ENCODE results near the gene FOXP4. TPM values are rescaled to one million over a fixed set of nuclear protein-coding genes. Genes with fewer than 3 reads are reported as not detected.

Gene FOXP4
- total and polyA plus RNA-seq, 2 of the 13 experiments (the other 11 are each of a cell fraction or from before 2014, with no cell fraction given) = 11.0 to 12.4 TPM

GRCh38 chr6:41518118-41518517 lies 28.1 kb upstream of the FOXP4 start (continued):
- TF ChIP-seq MLLT10 (CRISPR knock-in tag; IDR thresholded peaks at IDR 0.05) (no peak), ZXDC (CRISPR knock-in tag; IDR thresholded peaks at IDR 0.05) (no peak), HMG20A (CRISPR knock-in tag; IDR thresholded peaks at IDR 0.05; ENCODE audit: borderline replicate concordance) (0 out of 2 replicates have a peak, but pooled peaks have one; percentile 6), ISL2 (CRISPR knock-in tag; IDR thresholded peaks at IDR 0.05) (peak; percentile 42; the same call in 1 of the 2 replicates), ARID3A (IDR thresholded peaks at IDR 0.05; ENCODE audit: low read depth, low read length) (no peak), ZNF503 (CRISPR knock-in tag; IDR thresholded peaks at IDR 0.05) (peak; percentile 80), RFX1 (IDR thresholded peaks at IDR 0.05) (no peak), ZSCAN25 (CRISPR knock-in tag; IDR thresholded peaks at IDR 0.05) (peak; percentile 74; the same call in 1 of the 2 replicates), GATAD1 (CRISPR knock-in tag; IDR thresholded peaks at IDR 0.05) (0 out of 2 replicates have a peak, but pooled peaks have one; percentile 30), PAX8 (CRISPR knock-in tag; IDR thresholded peaks at IDR 0.05; ENCODE audit: borderline replicate concordance) (no peak), CEBPZ (IDR thresholded peaks at IDR 0.05; ENCODE audit: low read length) (no peak), CENPBD1 (CRISPR knock-in tag; IDR thresholded peaks at IDR 0.05; ENCODE audit: borderline replicate concordance, low read depth) (no peak), MBNL3 (CRISPR knock-in tag; conservative IDR thresholded peaks at IDR 0.05) (no peak), KAT7 (CRISPR knock-in tag; IDR thresholded peaks at IDR 0.05; ENCODE audit: borderline replicate concordance) (no peak), NCOA5 (CRISPR knock-in tag; IDR thresholded peaks at IDR 0.05) (no peak), SALL1 (CRISPR knock-in tag; IDR thresholded peaks at IDR 0.05) (peak; percentile 79), BCLAF1 (IDR thresholded peaks at IDR 0.05) (no peak)

Measured in HepG2 (cell line).